HG03460 (cell line): ENCODE measurements around the gene SLC22A23.

Experiments
- ATAC-seq: cut with Tn5 transposase; IDR thresholded peaks from one replicate; pipeline ENCODE4 v1.9.1; 2021; ENCODE audit not compliant: unreplicated experiment

SLC22A23 gene

GRCh38 chr6:3273707-3274521 lies 182.9 kb downstream of the SLC22A23 start:
- ATAC-seq = no peak

DNA sequence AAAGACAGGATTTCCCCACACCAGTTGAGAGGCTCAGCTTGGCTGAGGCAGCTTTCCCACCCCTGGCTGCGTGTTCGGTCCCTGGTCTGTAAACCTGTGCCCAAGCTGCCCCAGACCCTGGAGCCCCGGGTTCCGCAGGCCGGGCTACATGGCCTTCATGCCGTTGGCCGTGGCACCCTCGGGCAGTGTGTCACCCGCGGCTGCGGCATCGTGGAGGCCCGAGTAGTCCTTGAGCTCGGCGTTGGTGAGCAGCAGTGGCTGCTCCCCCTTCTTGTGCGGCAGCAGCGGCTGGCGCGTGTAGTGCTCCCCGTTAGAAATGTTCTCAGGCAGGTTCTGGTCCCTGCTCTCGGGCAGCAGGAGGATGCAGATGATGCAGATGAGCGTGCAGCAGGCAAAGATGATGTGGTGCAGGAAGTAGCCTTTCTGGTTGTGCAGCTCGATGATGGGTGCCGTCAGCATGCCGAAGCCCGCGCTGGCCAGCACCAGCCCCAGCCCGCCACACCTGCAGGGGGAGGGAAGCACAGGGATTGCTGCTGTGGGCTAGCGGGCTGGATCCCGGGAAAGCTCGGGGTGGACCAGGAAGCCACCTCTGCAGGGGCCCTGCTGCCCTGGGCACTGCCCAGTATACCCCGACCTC lies 183.8 kb downstream of the SLC22A23 start:
- no peak for ATAC-seq

- ATAC-seq = no peak
Observed at GRCh38 chr6:3271756-3272155, 185.1 kb downstream of the SLC22A23 start.

- no peak for ATAC-seq
Observed at GRCh38 chr6:3270258-3270657, 186.6 kb downstream of the SLC22A23 start.

DNA sequence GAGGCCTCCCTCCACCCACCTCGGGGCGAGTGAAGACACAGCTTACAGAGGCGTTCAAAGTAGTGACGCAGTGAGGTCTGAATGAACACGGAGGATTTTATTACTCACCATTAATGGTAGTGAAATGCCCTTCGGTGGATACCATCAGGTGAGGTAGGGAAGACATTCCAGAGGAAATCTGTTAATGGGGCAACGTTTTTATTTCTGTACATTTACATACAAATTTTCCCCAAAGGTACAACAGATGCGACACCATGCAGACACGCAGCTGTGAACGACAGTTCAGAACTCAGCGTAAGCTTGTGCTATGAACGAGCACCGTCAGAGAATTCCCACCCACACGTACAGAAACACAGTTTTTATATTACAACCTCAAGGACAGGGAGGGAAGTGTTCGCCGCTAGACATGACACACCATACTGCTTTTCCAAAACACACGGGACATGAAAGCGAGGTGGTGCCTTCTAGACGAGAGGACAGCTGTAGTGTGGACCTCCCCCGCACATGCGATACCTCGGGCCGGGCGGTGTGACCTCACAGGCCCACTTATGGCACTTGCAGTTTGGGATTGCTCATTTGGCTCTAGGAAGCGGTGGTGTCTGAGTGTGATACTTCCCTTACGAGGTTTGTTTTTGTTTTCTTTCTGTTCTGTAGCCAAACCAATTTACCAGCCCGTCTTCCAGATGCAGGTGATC lies 187.4 kb downstream of the SLC22A23 start:
- no peak for ATAC-seq

DNA sequence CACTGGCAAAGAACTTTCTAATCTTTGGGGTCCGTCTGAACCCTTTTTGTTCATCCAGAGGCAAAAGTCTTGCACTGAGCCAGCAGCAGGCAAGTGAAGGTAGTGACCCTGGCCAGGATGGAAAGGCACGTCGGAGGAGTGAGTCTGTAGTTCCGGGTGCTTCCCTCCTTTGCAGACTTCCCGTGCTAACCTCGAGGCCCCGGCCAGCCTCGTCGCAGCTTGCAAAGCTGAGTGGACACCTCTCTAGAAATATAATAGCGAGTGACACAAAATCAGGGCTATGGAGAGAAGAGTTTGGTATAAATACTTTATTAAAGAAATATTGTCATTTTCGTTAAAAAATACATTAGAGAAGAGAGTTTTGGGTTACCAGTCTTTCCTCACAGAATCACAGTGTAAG lies 188.2 kb downstream of the SLC22A23 start:
- ATAC-seq = no peak

DNA sequence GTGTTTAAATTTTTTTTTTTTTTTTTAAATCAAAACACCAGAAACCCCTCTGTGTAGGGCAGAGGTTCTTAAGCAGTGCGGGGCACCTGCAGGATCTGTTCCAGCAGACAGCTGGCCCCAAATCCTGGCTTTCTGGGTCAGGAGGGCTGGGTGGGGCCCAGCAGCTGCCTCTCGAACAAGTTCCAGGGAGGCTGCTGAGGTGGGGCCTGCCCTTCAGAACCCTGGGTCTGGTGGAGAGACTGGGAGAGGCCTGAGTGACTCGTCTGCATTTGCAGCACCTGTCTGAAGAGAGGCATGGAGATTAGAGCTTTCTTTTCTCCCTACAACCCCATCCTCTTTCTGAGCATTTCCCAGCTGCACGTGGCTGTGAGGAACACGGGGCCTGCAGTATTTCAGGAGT lies 189.7 kb downstream of the SLC22A23 start:
- no peak for ATAC-seq

DNA sequence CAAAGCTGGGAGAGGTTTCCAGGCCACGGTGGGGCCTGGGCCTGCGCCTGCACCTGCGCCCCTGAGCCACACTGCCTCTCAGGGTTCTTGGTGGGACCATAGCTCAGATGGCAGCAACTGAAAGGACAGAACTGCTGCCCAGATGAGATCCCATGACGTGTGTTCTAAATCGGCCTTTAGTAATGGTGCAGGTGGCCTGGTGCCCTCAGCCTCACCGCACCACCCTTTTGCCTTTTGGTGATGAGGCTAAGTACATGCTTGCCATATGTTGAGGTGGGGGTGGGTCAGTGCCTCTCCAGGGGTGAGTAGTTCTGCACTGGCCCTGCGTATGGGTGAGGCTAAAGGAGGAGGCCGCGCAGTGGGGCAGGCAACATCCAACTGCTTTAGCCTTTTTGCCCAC lies 190.7 kb downstream of the SLC22A23 start:
- ATAC-seq = no peak

DNA sequence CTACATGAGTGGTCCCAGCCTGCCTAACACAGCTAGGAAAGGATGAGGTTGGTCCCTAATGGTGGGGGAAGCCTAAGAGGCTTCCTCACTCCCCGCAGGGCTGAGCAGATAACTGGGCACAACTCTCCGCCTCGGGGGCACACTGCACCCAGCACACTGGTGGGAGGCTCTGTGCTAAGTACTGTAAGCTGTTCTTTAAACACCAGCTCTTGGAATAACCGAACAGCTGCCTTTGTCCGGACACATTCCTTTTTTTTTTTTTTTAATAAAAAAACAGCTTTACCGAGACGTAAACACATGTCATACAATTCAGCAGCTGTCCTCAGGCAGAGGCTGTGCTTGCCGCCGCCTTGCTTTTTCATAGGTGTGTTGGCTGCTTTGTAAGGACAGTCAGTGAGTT lies 191.2 kb downstream of the SLC22A23 start:
- no peak for ATAC-seq

DNA sequence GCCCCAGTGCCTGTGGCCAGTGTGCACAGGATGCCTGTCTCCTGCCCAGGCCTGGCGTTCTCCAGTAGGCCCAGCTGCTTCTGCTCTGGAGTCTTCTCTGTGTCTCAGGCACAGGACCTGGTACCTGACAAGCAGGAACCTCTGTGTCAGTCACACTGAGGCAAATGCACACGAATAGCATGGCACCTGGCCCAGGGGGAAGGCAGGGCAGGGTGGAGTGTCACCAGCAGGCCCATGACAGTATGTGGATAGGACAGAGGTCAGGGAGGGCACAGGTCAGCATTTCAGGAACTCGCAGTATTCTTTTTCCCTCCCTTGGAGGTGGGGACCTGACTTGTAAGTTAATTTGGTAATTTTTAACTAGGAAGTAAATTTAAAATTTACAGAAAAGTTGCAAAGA lies 192.5 kb downstream of the SLC22A23 start:
- ATAC-seq = no peak

DNA sequence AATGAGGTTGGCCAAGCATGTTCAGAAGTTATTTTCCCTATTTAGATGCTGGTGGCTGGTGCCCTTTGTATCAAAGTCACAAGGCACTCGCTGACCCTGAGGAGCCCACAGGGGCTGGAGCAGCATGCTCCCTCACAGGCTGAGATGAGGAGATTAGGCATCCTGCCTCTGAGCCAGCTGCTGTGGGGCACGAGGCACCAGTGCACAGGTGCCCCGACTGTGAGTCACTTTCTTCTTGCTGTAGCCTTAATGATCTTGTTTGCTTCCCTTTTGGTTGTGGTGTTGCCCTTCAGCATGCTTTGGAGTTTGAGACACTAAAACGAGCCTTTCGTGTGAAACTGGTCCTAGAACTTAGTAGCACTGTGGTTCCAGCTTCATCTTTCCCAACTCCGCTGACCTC lies 193.8 kb downstream of the SLC22A23 start:
- no peak for ATAC-seq

GRCh38 chr6:3261921-3262320 lies 194.9 kb downstream of the SLC22A23 start:
- no peak for ATAC-seq

DNA sequence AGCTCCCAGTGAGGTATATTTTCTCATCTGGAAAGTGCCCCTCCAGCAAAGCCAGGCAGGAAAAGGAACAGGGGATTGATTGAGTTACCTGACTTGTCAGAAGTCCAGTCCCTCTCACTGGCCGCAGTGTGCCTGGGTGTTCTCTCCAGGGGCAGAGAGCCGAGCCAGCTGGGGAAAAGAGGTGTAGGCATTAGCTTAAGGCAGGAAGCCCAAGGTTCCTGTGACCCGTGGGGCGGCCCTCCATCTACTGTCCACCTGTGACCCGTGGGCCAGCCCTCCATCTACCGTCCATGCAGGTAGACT lies 195.4 kb downstream of the SLC22A23 start:
- ATAC-seq = no peak

DNA sequence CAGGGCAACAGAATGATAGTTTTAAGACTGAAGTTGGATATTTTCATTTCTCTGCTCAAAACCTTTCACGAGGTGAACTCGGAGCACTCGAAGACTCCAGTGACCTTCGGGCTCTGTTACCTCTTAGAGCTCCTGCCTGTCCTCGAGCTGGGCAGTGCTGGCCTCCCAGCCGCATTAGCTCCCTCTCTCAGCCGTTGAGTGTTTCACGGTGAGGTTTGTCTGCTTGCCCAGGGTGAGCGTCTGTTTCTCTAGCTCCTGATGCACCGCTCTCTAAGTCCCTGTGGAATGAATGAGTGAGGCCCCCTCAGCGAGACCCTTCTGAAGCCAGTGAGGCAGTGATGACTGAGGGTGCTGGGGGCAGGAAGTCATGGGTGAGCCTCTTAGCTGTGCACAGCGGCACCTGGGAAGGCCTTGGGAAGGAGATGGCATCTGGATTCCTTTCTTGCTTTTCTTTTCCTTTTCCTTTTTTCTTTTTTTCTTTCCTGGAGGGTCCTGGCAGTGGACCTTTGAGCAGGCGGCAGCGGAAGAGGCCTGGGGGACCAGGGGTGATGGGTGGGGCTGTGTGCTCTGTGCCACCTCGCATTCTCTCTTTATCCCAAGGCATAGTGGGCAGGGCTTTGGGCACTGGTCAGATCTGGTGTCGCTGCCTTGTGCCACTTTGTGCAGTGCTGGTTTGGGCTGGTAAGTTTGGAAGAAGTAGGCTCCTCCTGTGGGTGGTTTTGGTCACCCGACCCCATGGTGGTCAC lies 195.9 kb downstream of the SLC22A23 start:
- ATAC-seq = no peak

GRCh38 chr6:3260296-3260695 lies 196.6 kb downstream of the SLC22A23 start:
- no peak for ATAC-seq

GRCh38 chr6:3259491-3259958 lies 197.3 kb downstream of the SLC22A23 start:
- ATAC-seq = peak; percentile 21

DNA sequence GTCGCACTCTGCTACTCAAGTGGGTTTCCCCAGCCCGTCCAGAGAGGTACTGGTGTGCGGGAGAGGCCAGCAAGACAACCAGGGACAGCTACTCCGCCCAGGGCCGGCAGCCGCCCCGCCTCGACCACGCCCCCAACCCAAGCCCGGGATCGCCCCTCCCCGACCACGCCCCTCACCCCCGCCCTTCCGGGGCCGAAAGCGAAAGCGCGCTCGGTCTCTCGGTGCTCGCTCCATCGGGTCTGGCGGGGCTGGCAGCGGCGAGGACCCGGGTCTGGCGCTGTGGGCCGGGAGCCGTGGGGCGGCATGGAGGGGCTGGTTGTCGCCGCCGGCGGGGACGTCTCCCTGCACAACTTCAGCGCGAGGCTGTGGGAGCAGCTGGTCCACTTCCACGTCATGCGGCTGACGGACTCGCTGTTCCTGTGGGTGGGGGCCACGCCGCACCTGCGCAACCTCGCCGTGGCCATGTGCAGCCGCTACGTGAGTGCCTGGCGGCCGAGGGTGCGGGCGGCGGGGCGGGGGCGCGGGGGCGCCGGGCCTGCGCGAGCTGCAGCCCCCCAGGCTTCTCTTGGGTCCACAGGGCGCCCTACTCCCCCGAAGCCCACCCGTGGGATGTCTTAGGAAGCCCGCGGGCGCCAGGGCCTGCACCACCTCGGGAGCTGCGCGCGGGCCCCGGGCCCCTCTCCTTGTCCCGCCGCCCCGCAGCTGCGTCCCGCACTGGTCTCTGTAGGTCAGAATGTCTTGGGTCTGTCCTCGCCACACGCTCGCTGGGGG lies 197.9 kb downstream of the SLC22A23 start, which contains the start of gene PSMG4:
TSS of gene PSMG4 (plus strand) at position 228 of the 771 bp plus-strand sequence. CDS start at position 304, 76 bp downstream.
- peak; percentile 73 for ATAC-seq

- ATAC-seq = no peak
Observed at GRCh38 chr6:3258201-3258600, 198.6 kb downstream of the SLC22A23 start.

DNA sequence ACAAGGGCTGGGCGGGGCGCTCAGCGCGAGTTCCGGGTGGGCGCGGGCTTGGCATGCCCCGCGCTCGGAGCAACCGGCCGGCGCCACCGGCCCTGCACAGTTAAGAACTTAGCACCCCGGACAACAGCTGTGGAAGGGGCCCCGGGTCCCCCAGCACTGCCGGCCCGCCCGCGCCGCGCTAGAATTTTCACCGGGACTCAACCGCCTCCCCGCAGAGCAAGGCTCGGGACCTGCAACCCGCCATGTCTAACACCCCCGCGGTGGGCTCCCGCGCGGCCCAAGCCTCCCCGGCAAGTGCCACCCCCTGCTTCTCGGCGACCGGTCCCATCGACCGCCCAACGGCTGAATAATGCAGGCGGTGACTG lies 203.3 kb downstream of the SLC22A23 start:
- ATAC-seq = no peak

GRCh38 chr6:3252861-3253596 lies 203.8 kb downstream of the SLC22A23 start:
- no peak for ATAC-seq
